ENCODE data around the gene PPP6R3. TPM values are rescaled to one million over a fixed set of nuclear protein-coding genes. Genes with fewer than 3 reads are reported as not detected.

PPP6R3 gene
- total and polyA plus RNA-seq, 2 of the 13 experiments (the other 11 are each of a cell fraction or from before 2014, with no cell fraction given), result 41.2 to 83.4 TPM

DNA sequence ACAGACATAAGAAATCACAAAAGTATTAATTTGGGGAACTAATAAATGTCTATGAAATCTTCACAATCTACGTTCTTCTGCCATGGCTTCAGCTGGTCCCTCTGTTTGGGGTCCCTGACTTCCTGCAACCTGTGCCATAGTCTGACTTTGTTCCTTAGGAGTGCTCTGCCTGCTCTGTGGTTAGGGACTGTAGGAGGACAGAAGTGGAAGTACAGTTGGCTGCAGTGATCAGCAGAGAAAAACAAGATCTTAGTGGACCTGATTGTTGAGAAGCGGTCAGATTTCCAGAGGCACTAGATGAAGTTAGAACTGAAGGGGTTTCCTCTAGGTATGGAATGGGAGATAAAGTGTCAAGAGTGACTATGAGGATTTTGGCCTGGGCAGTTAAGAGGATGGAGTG, 80.6 kb downstream of the PPP6R3 start:
- ATAC-seq (no peak), DNase-seq (ENCODE audit: low spot score) (no peak), FAIRE-seq (no peak)
- intact Hi-C loops (cut with micrococcal nuclease; ENCODE audit: unreplicated experiment), result no loop called here
- H3K27ac ChIP-seq (ENCODE audit: extremely low read length, insufficient read depth, low read length), result no peak overlapping the region
- no peaks in the 10 kb centered on the region for H3K27me3 ChIP-seq (ENCODE audit: control insufficient read depth in 1 of 2, insufficient read depth in 2 of 2, low read length in 2 of 2)
- peaks cover 9% of the 10 kb centered on the region for H3K4me1 ChIP-seq (ENCODE audit: insufficient read depth, low read length)
- H4K20me1 ChIP-seq (ENCODE audit: insufficient read depth, low read length), result peaks cover 7% of the 10 kb centered on the region
- H3K4me2 ChIP-seq (ENCODE audit: low read depth, low read length), result no peak overlapping the region
- no peak overlapping the region for H3K9ac ChIP-seq (ENCODE audit: insufficient read depth, low read depth, low read length)
- BruUV-seq (replicated peaks), result no TSS peak
- no peaks in the 10 kb centered on the region for H3K9me3 ChIP-seq (ENCODE audit: low read length)
- ChIA-PET POLR2A (no interaction called here), CTCF (ENCODE audit: low intra/inter-chr PET ratio, low total read pairs) (no interaction called here)
- in situ Hi-C loops (cut with HindIII; ENCODE audit: extremely low pct_ligation_motif_present, low pct_unique_long_range_greater_than_20kb), result no loop called here
- H3K4me3 ChIP-seq (replicated peaks in 1 of 3; ENCODE audit: insufficient read depth in 1 of 3, low read depth in 2 of 3, low read length in 3 of 3), result no peak overlapping the region
- peaks cover 18 to 74% of the 10 kb centered on the region in 2 experiments for H3K36me3 ChIP-seq (replicated peaks in 1 of 2; ENCODE audit: control insufficient read depth in 1 of 2, insufficient read depth in 2 of 2, low read length in 2 of 2)
- no peak overlapping the region for H2AFZ ChIP-seq (ENCODE audit: low read length)
- 97% methylated on average over 2 of the region's 2 CpGs for WGBS (ENCODE audit: low lambda C conversion rate)
- peaks cover 33% of the 10 kb centered on the region for H3K79me2 ChIP-seq (ENCODE audit: insufficient read depth, low read length)
- no peak for TF ChIP-seq AGO1 (IDR thresholded peaks at IDR 0.05; ENCODE audit: low read depth, low read length, poor library complexity, severe bottlenecking)
- TF ChIP-seq MTF1 (CRISPR knock-in tag; IDR thresholded peaks at IDR 0.05), result no peak

DNA sequence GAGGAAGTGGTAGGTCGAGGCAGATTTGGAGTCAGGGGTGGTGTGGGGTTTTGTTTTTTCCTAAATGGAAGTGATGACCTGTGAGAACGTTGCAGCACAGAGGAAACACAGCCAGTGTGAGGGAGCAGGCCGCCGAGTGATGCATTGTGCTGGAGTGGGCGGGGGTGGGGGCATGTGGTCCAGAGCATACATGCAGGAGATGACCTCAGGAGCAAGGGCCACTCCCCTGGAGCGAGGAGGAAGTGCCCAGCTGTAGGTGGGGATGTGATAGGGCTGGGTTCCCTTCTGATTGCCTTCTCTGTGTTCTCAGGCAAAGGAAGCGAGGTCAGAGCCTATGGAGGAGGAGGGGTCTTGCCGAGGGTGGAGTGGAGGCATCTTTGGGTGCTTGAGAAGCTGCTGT, 81.4 kb downstream of the PPP6R3 start:
- no peak overlapping the region for H3K4me2 ChIP-seq (ENCODE audit: low read depth, low read length)
- peaks cover 15% of the 10 kb centered on the region for H3K4me1 ChIP-seq (ENCODE audit: insufficient read depth, low read length)
- no peak overlapping the region for H3K27ac ChIP-seq (ENCODE audit: extremely low read length, insufficient read depth, low read length)
- DNase-seq (ENCODE audit: low spot score), result peak; percentile 7
- in situ Hi-C loops (cut with HindIII; ENCODE audit: extremely low pct_ligation_motif_present, low pct_unique_long_range_greater_than_20kb), result no loop called here
- H3K4me3 ChIP-seq (replicated peaks in 1 of 3; ENCODE audit: insufficient read depth in 1 of 3, low read depth in 2 of 3, low read length in 3 of 3), result no peak overlapping the region
- TF ChIP-seq, protein P1, sequence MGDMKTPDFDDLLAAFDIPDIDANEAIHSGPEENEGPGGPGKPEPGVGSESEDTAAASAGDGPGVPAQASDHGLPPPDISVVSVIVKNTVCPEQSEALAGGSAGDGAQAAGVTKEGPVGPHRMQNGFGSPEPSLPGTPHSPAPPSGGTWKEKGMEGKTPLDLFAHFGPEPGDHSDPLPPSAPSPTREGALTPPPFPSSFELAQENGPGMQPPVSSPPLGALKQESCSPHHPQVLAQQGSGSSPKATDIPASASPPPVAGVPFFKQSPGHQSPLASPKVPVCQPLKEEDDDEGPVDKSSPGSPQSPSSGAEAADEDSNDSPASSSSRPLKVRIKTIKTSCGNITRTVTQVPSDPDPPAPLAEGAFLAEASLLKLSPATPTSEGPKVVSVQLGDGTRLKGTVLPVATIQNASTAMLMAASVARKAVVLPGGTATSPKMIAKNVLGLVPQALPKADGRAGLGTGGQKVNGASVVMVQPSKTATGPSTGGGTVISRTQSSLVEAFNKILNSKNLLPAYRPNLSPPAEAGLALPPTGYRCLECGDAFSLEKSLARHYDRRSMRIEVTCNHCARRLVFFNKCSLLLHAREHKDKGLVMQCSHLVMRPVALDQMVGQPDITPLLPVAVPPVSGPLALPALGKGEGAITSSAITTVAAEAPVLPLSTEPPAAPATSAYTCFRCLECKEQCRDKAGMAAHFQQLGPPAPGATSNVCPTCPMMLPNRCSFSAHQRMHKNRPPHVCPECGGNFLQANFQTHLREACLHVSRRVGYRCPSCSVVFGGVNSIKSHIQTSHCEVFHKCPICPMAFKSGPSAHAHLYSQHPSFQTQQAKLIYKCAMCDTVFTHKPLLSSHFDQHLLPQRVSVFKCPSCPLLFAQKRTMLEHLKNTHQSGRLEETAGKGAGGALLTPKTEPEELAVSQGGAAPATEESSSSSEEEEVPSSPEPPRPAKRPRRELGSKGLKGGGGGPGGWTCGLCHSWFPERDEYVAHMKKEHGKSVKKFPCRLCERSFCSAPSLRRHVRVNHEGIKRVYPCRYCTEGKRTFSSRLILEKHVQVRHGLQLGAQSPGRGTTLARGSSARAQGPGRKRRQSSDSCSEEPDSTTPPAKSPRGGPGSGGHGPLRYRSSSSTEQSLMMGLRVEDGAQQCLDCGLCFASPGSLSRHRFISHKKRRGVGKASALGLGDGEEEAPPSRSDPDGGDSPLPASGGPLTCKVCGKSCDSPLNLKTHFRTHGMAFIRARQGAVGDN (CRISPR knock-in tag; IDR thresholded peaks at IDR 0.05), result peak; percentile 40
- TF ChIP-seq ZNF329 (CRISPR knock-in tag; IDR thresholded peaks at IDR 0.05; ENCODE audit: low read depth), result no peak
- TF ChIP-seq, protein P2, sequence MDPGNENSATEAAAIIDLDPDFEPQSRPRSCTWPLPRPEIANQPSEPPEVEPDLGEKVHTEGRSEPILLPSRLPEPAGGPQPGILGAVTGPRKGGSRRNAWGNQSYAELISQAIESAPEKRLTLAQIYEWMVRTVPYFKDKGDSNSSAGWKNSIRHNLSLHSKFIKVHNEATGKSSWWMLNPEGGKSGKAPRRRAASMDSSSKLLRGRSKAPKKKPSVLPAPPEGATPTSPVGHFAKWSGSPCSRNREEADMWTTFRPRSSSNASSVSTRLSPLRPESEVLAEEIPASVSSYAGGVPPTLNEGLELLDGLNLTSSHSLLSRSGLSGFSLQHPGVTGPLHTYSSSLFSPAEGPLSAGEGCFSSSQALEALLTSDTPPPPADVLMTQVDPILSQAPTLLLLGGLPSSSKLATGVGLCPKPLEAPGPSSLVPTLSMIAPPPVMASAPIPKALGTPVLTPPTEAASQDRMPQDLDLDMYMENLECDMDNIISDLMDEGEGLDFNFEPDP (CRISPR knock-in tag; conservative IDR thresholded peaks at IDR 0.05), result no peak
- TF ChIP-seq ZFYVE20 (CRISPR knock-in tag; IDR thresholded peaks at IDR 0.05; ENCODE audit: borderline replicate concordance, low read depth), result no peak
- CTCF ChIA-PET (ENCODE audit: low intra/inter-chr PET ratio, low total read pairs), result no interaction called here
- H3K79me2 ChIP-seq (ENCODE audit: insufficient read depth, low read length), result peaks cover 26% of the 10 kb centered on the region
- intact Hi-C loops (cut with micrococcal nuclease; ENCODE audit: unreplicated experiment), result no loop called here
- 93% methylated on average over 8 of the region's 8 CpGs for WGBS (ENCODE audit: low lambda C conversion rate)
- H4K20me1 ChIP-seq (ENCODE audit: insufficient read depth, low read length), result peaks cover 7% of the 10 kb centered on the region
- POLR2A ChIA-PET, result no interaction called here
- no peak overlapping the region for H2AFZ ChIP-seq (ENCODE audit: low read length)
- FAIRE-seq, result no peak
- BruUV-seq (replicated peaks), result no TSS peak
- H3K9ac ChIP-seq (ENCODE audit: insufficient read depth, low read depth, low read length), result no peak overlapping the region
- ATAC-seq, result peak; percentile 56
- H3K27me3 ChIP-seq (ENCODE audit: control insufficient read depth in 1 of 2, insufficient read depth in 2 of 2, low read length in 2 of 2), result no peaks in the 10 kb centered on the region
- H3K36me3 ChIP-seq (replicated peaks in 1 of 2; ENCODE audit: control insufficient read depth in 1 of 2, insufficient read depth in 2 of 2, low read length in 2 of 2), result peaks cover 20 to 77% of the 10 kb centered on the region in 2 experiments
- no peaks in the 10 kb centered on the region for H3K9me3 ChIP-seq (ENCODE audit: low read length)
